Urinary bladder (tissue), 4 donors: ENCODE measurements around the gene KIF25. TPM values are rescaled to one million over a fixed set of nuclear protein-coding genes. Genes with fewer than 3 reads are reported as not detected.

Experiments
- DNase-seq: peaks from one replicate; pipeline ENCODE4 v3.0.0-alpha.2; 2015; ENCODE audit errors: extremely low spot score
- H3K27ac ChIP-seq: one replicate; pipeline ENCODE4 v1.5.1; 2013; ENCODE audit warnings: low read depth, mild to moderate bottlenecking, moderate library complexity
- H3K36me3 ChIP-seq: one replicate; pipeline ENCODE4 v1.6.1; 2013; ENCODE audit warnings: mild to moderate bottlenecking, moderate library complexity; ENCODE audit not compliant: insufficient read depth
- H3K4me1 ChIP-seq: one replicate; pipeline ENCODE4 v1.6.1; 2013; ENCODE audit warnings: mild to moderate bottlenecking, moderate library complexity; ENCODE audit not compliant: insufficient read depth
- H3K4me3 ChIP-seq: one replicate; pipeline ENCODE4 v1.5.1; 2013; ENCODE audit warnings: low read depth, low read length
- WGBS: extraction: QIAGEN DNeasy Blood & Tissue Kit; methylation state at CpG from one replicate; pipeline ENCODE4 v1.1.7; 2013; 5-methylcytosine and 5-hydroxymethylcytosine counted together
- polyA plus RNA-seq: library from polyadenylated mRNA; stranded (reverse); fragments of 200-250 nt; gene quantifications from one replicate; pipeline ENCODE4 v1.2.3, GENCODE V29; 2013
- total RNA-seq: library from RNA; depleted of rRNA; stranded (reverse); fragments of >200 nt; gene quantifications from one replicate; pipeline ENCODE4 v1.2.3, GENCODE V29; 2014
- donor health status: healthy with polysubstance abuse.
- donor health status: healthy.

Gene KIF25
- total and polyA plus RNA-seq, 2 donors, result 0.53 TPM; not detected in 1

GRCh38 chr6:168043848-168044415, 46.5 kb downstream of the KIF25 start:
- Histone ChIP-seq H3K36me3 (no peaks in the 10 kb centered on the region), H3K27ac (no peak overlapping the region), H3K4me1 (no peaks in the 10 kb centered on the region), H3K4me3 (no peak overlapping the region)
- no peak for DNase-seq
- WGBS, result 92% methylated on average over 21 of the region's 21 CpGs

GRCh38 chr6:168044521-168045130, 47.2 kb downstream of the KIF25 start:
- no peaks in the 10 kb centered on the region for H3K4me1 ChIP-seq
- H3K36me3 ChIP-seq, result no peaks in the 10 kb centered on the region
- 95% methylated on average over 28 of the region's 28 CpGs for WGBS
- no peak for DNase-seq
- no peak overlapping the region for H3K4me3 ChIP-seq
- no peak overlapping the region for H3K27ac ChIP-seq

- Histone ChIP-seq H3K27ac (no peak overlapping the region), H3K4me3 (no peak overlapping the region), H3K36me3 (no peaks in the 10 kb centered on the region), H3K4me1 (no peaks in the 10 kb centered on the region)
- DNase-seq, result no peak
- WGBS, result 93% methylated on average over 19 of the region's 19 CpGs
Measured at GRCh38 chr6:168045141-168045691, 47.7 kb downstream of the KIF25 start.

- no peak overlapping the region for H3K27ac ChIP-seq
- H3K4me3 ChIP-seq, result no peak overlapping the region
- H3K36me3 ChIP-seq, result no peaks in the 10 kb centered on the region
- H3K4me1 ChIP-seq, result no peaks in the 10 kb centered on the region
- 68% methylated on average over 20 of the region's 20 CpGs for WGBS
- DNase-seq, result no peak
Measured at GRCh38 chr6:168045706-168046620, 48.5 kb downstream of the KIF25 start.

- Histone ChIP-seq H3K36me3 (no peaks in the 10 kb centered on the region), H3K27ac (no peak overlapping the region), H3K4me3 (no peak overlapping the region), H3K4me1 (no peaks in the 10 kb centered on the region)
- no peak for DNase-seq
- 94% methylated on average over 3 of the region's 3 CpGs for WGBS
Measured at GRCh38 chr6:168046696-168047095, 49.2 kb downstream of the KIF25 start.

GRCh38 chr6:168047841-168048723, 50.6 kb downstream of the KIF25 start:
- 93% methylated on average over 31 of the region's 31 CpGs for WGBS

GRCh38 chr6:168048724-168049025, 51.2 kb downstream of the KIF25 start:
- Histone ChIP-seq H3K27ac (no peak overlapping the region), H3K4me1 (no peaks in the 10 kb centered on the region), H3K36me3 (no peaks in the 10 kb centered on the region), H3K4me3 (no peak overlapping the region)
- 95% methylated on average over 10 of the region's 10 CpGs for WGBS
- no peak for DNase-seq

More at GRCh38 chr6:168047841-168048723, 50.6 kb downstream of the KIF25 start:
- Histone ChIP-seq H3K4me3 (no peak overlapping the region), H3K27ac (no peak overlapping the region), H3K36me3 (no peaks in the 10 kb centered on the region), H3K4me1 (no peaks in the 10 kb centered on the region)
- DNase-seq, result no peak

- H3K27ac ChIP-seq, result no peak overlapping the region
Measured at GRCh38 chr6:168049277-168049676, 51.8 kb downstream of the KIF25 start.

GRCh38 chr6:168049706-168050224, 52.3 kb downstream of the KIF25 start:
- no peaks in the 10 kb centered on the region for H3K36me3 ChIP-seq
- 91% methylated on average over 21 of the region's 21 CpGs for WGBS
- no peak for DNase-seq

More at GRCh38 chr6:168049277-168049676, 51.8 kb downstream of the KIF25 start:
- Histone ChIP-seq H3K4me3 (no peak overlapping the region), H3K36me3 (no peaks in the 10 kb centered on the region), H3K4me1 (no peaks in the 10 kb centered on the region)
- WGBS, result 93% methylated on average over 20 of the region's 20 CpGs
- no peak for DNase-seq

GRCh38 chr6:168050225-168050880, 52.9 kb downstream of the KIF25 start:
- no peak for DNase-seq
- H3K27ac ChIP-seq, result no peak overlapping the region
- H3K4me3 ChIP-seq, result no peak overlapping the region
- 86% methylated on average over 27 of the region's 27 CpGs for WGBS
- H3K4me1 ChIP-seq, result no peaks in the 10 kb centered on the region
- no peaks in the 10 kb centered on the region for H3K36me3 ChIP-seq

More at GRCh38 chr6:168049706-168050224, 52.3 kb downstream of the KIF25 start:
- Histone ChIP-seq H3K4me3 (no peak overlapping the region), H3K4me1 (no peaks in the 10 kb centered on the region), H3K27ac (no peak overlapping the region)

- Histone ChIP-seq H3K27ac (no peak overlapping the region), H3K4me1 (no peaks in the 10 kb centered on the region), H3K4me3 (no peak overlapping the region), H3K36me3 (no peaks in the 10 kb centered on the region)
- 68% methylated on average over 23 of the region's 23 CpGs for WGBS
- no peak for DNase-seq
Measured at GRCh38 chr6:168050881-168051586, 53.6 kb downstream of the KIF25 start.

GRCh38 chr6:168051648-168052047, 54.2 kb downstream of the KIF25 start:
- no peaks in the 10 kb centered on the region for H3K36me3 ChIP-seq
- H3K27ac ChIP-seq, result no peak overlapping the region
- no peaks in the 10 kb centered on the region for H3K4me1 ChIP-seq
- H3K4me3 ChIP-seq, result no peak overlapping the region
- DNase-seq, result no peak
- 95% methylated on average over 9 of the region's 9 CpGs for WGBS
